ENCODE measurements around the gene CECR2. TPM values are rescaled to one million over a fixed set of nuclear protein-coding genes. Genes with fewer than 3 reads are reported as not detected.

Gene CECR2
- total RNA-seq, 1 donor from 2014 or later: 0.11 TPM

- intact Hi-C loops (cut with micrococcal nuclease): no loop called here
Observed at GRCh38 chr22:17444204-17444504, 74.9 kb downstream of the CECR2 start.

DNA sequence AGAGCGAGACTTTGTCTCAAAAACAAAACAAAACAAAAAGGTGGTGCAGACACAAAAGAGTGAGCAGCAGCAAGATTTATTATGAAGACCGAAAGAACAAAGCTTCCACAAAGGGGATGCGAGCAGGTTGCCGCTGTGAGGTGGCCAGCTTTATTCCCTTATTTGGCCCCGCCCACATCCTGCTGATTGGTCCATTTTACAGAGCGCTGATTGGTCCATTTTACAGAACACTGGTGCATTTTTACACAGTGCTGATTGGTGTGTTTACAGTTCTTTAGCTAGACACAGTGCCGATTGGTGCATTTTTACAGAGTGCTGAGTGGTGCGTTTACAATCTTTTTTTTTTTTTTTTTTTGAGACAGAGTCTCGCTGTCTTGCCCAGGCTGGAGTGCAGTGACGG, 77.4 kb downstream of the CECR2 start:
- intact Hi-C loops (cut with micrococcal nuclease): no loop called here

DNA sequence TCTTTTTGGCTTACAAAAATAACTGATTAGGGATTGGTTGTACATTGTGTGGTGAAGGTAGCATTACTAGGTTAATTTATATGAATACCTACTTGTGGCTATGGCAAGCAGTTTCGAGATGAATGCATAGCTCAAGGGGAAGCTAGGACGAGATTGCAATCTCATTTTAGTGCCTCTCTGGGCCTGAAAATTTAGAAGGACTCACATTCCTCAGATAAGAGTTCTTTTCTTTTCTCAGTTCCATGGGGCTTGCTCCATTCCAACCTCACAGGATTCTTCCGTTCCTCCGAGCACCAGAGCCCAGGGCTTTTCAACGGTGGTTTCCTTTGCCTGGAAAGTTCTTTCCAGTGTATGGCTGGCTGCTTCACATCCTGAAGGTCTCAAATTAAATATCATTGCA, 82.1 kb downstream of the CECR2 start:
- intact Hi-C loops (cut with micrococcal nuclease): no loop called here

- intact Hi-C loops (cut with micrococcal nuclease): no loop called here
Observed at GRCh38 chr22:17460895-17461294, 91.6 kb downstream of the CECR2 start.

GRCh38 chr22:17470880-17471500, 101.7 kb downstream of the CECR2 start:
- intact Hi-C loops (cut with micrococcal nuclease): no loop called here

- intact Hi-C loops (cut with micrococcal nuclease): no loop called here
Observed at GRCh38 chr22:17471886-17472535, 102.8 kb downstream of the CECR2 start.

GRCh38 chr22:17472932-17473331, 103.7 kb downstream of the CECR2 start:
- intact Hi-C loops (cut with micrococcal nuclease): no loop called here

GRCh38 chr22:17475318-17476230, 106.3 kb downstream of the CECR2 start:
- intact Hi-C loops (cut with micrococcal nuclease): no loop called here

DNA sequence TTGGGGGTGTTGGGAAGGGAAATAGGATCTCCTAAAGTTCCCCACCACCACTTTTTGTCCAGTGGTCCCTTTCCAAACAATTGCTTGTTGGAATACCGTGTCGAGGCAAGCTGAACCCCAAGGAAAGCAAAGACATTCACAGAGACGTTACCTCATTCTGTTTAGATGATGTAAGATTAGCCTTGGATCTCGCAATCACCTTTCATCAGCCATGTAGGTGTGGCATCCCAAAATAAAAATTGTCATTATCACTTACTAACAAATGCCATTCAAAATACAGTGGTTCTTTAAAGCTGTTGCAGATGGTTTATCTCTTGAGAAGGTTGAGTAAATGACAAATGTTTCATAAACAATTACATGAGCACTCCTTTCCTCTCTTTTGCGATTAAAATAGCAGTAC, 107.6 kb downstream of the CECR2 start:
- intact Hi-C loops (cut with micrococcal nuclease): no loop called here

GRCh38 chr22:17477391-17477833, 108.2 kb downstream of the CECR2 start:
- intact Hi-C loops (cut with micrococcal nuclease): no loop called here

GRCh38 chr22:17479135-17479534, 109.9 kb downstream of the CECR2 start:
- intact Hi-C loops (cut with micrococcal nuclease): no loop called here

DNA sequence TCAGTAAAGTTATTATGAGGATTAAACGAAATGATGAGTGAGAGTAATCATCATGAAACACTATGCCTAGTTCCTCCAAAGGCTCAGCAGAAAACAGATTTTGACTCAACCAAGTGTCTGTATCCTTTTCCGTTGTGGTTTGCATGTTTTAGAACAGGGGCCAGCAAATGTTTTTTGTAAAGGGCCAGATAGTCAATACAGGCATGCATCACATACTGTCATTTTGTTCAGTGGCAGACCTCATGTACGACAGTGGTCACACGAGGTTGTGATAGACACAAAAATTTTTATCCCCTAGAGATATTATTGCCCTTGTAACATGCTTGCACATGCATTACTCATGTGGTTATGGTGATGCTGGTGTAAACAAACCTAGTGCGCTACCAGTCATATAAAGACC, 112.2 kb downstream of the CECR2 start:
- intact Hi-C loops (cut with micrococcal nuclease): no loop called here

GRCh38 chr22:17483688-17484372, 114.6 kb downstream of the CECR2 start:
- intact Hi-C loops (cut with micrococcal nuclease): no loop called here

DNA sequence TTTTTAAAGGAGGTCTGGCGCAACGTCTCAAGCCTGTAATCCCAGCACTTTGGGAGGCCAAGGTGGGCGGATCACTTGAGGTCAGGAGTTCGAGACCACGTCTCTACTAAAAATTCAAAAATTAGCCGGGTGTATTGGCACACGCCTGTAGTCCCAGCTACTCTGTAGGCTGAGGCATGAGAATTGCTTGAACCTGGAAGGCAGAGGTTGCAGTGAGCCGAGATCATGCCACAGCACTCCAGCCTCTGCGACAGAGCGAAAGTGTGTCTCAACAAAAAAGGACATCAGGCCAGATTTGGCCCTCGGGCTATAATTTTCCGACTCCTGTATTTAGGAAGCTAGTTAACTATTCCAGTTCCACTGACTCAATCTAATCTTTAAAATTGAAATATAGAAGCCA, 115.3 kb downstream of the CECR2 start:
- intact Hi-C loops (cut with micrococcal nuclease): no loop called here

DNA sequence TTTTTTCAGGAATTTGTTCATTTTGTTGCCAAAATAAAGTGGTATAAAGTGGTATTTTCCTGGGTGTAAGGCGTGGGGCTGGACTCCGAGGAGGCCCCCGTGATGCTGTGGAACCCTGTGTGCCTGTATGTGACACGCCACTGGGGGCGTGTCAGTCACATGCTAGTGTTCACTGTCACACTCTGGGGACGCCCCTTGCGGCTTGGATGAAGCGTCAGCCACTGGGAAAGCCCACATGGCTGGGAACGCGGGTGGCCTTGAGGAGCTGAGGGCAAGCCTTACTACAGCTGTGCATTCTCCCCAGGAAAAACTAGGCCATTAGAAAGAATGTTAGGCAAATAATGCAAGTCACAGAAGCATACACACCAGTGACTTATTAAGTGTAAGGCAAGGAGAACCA, 117.1 kb downstream of the CECR2 start:
- intact Hi-C loops (cut with micrococcal nuclease): no loop called here

DNA sequence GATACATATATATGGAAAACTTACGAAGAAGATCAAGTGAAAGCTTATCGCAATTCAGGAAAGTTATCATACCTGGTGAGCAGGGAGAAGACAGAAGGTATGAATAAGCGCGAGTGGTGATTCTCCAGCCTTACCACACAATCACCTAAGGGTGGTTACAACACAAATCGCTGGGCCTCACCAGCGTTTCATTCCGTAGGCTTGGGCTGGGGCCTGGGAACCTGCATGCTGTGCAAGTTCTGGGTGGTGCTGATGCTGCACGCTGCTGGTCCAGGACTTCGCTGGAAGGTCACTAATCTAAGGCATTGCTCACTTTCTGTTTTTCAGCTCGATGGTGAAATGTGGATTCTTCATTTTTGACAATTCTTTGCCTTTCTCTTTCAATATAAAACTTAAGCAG, 117.5 kb downstream of the CECR2 start:
- intact Hi-C loops (cut with micrococcal nuclease): no loop called here

DNA sequence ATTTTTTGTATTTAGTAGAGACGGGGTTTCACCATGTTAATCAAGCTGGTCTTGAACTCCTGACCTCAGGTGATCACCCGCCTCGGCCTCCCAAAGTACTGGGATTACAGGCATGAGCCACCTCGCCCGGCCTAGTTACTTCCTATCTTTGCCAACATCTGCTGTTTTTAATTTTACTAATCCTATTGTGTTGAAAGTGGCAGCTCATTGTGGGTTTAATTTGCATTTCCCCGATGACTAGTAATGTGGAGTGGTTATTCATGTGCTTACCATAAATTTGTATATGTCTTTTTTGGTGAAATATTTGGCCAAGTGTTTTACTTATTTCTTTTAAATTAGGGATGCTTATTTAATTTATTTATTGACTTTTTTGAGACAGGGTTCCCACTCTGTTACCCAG, 119.8 kb downstream of the CECR2 start:
- intact Hi-C loops (cut with micrococcal nuclease): no loop called here

- intact Hi-C loops (cut with micrococcal nuclease): no loop called here
Observed at GRCh38 chr22:17491090-17491640, 121.9 kb downstream of the CECR2 start.

DNA sequence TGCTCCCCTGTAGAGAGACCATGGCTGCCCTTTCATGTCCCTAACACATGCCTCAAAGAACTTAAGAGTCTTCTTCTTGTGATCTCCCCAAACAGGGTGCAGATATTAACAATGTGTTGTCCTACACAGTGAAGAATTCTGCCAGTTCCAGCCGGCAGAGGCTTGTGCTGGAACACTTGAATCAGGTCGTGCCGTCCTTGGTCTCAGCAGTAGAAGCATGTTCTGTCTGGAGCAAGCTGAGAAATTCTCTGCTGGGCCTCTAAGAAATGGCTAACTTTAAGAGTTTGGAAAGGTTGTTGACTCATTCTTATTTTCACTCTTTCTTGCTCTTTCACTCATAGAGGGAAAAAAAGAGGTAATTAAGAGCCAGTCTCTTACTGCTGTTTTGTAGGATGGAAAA, 123.0 kb downstream of the CECR2 start:
- intact Hi-C loops (cut with micrococcal nuclease): no loop called here

- intact Hi-C loops (cut with micrococcal nuclease): no loop called here
Observed at GRCh38 chr22:17493419-17493981, 124.2 kb downstream of the CECR2 start.

- intact Hi-C loops (cut with micrococcal nuclease): no loop called here
Observed at GRCh38 chr22:17496841-17497240, 127.6 kb downstream of the CECR2 start.

Measured in T-helper 2 cell treated with Interferon-gamma antibody and Interleukin-4, amounts not matched to agents 100 ng/mL and 5 ng/mL, for 36 hours (primary cell).